ENCODE results near the gene ZNF618. TPM values are rescaled to one million over a fixed set of nuclear protein-coding genes. Genes with fewer than 3 reads are reported as not detected.

ZNF618 gene
- polyA plus RNA-seq, 1 of the 3 experiments (the other 2 are of a cell fraction): 6.2 TPM

- DNase-seq: no peak
- ChIA-PET POLR2A (no interaction called here), CTCF (no interaction called here)
- Histone ChIP-seq H3K36me3 (replicated peaks in 1 of 2; ENCODE audit: control insufficient read depth in 1 of 2, insufficient read depth in 2 of 2, low read length in 1 of 2) (no peaks in the 10 kb centered on the region), H4K20me1 (ENCODE audit: insufficient read depth) (peaks cover 61% of the 10 kb centered on the region), H3K4me2 (no peak overlapping the region), H2AFZ (ENCODE audit: low read depth) (no peak overlapping the region), H3K27ac (ENCODE audit: low read depth in 2 of 2, low read length in 1 of 2) (no peak overlapping the region), H3K4me3 (ENCODE audit: low read depth in 2 of 2, low read length in 1 of 2) (no peak overlapping the region), H3K79me2 (ENCODE audit: insufficient read depth) (peaks cover 55% of the 10 kb centered on the region), H3K9me3 (no peaks in the 10 kb centered on the region), H3K9me2 (no peaks in the 10 kb centered on the region), H3F3A (replicated peaks; ENCODE audit: insufficient read depth) (peaks cover 3% of the 10 kb centered on the region), H3K27me3 (ENCODE audit: insufficient read depth) (no peaks in the 10 kb centered on the region), H3K9ac (no peak overlapping the region), H3K4me1 (ENCODE audit: control insufficient read depth in 1 of 2, insufficient read depth in 2 of 2, low read depth in 1 of 2, low read length in 1 of 2) (peaks cover 6 to 14% of the 10 kb centered on the region in 2 experiments; a peak in 1 of 4 replicates)
- 94% methylated on average over 6 of the region's 8 CpGs for WGBS (ENCODE audit: low lambda C conversion rate)
- TF ChIP-seq USF2 (IDR thresholded peaks at IDR 0.05; ENCODE audit: borderline replicate concordance, low read depth, low read length) (no peak), ZBTB33 (IDR thresholded peaks at IDR 0.05; ENCODE audit: borderline replicate concordance, low read depth) (no peak), MAX (IDR thresholded peaks at IDR 0.05; ENCODE audit: low read depth) (no peak), USF1 (IDR thresholded peaks at IDR 0.05; ENCODE audit: borderline replicate concordance, low read depth) (no peak), NFIC (IDR thresholded peaks at IDR 0.05; ENCODE audit: borderline replicate concordance) (no peak), CHD2 (IDR thresholded peaks at IDR 0.05; ENCODE audit: low read length, partially characterized antibody) (no peak), YY1 (IDR thresholded peaks at IDR 0.05; ENCODE audit: low read depth) (no peak), FOSL2 (IDR thresholded peaks at IDR 0.05; ENCODE audit: borderline replicate concordance, low read depth) (no peak), GABPA (IDR thresholded peaks at IDR 0.05; ENCODE audit: low read depth) (no peak), GATA2 (CRISPR knock-in tag; IDR thresholded peaks at IDR 0.05) (no peak), JUND (IDR thresholded peaks at IDR 0.05) (no peak), SIN3A (IDR thresholded peaks at IDR 0.05; ENCODE audit: borderline replicate concordance, low read depth, low read length) (no peak), ELF1 (IDR thresholded peaks at IDR 0.05) (no peak), TAF1 (IDR thresholded peaks at IDR 0.05; ENCODE audit: borderline replicate concordance, low read depth, low read length) (no peak), TEAD4 (IDR thresholded peaks at IDR 0.05; ENCODE audit: borderline replicate concordance, insufficient read depth) (no peak), CTCF (IDR thresholded peaks at IDR 0.05) (no peak), POLR2AphosphoS5 (IDR thresholded peaks at IDR 0.05; ENCODE audit: low read depth, low read length) (no peak)
Measured at GRCh38 chr9:113912816-113913215, 36.7 kb downstream of the ZNF618 start.
